Measurements from ENCODE around the gene PAM16.

PAM16 gene

DNA sequence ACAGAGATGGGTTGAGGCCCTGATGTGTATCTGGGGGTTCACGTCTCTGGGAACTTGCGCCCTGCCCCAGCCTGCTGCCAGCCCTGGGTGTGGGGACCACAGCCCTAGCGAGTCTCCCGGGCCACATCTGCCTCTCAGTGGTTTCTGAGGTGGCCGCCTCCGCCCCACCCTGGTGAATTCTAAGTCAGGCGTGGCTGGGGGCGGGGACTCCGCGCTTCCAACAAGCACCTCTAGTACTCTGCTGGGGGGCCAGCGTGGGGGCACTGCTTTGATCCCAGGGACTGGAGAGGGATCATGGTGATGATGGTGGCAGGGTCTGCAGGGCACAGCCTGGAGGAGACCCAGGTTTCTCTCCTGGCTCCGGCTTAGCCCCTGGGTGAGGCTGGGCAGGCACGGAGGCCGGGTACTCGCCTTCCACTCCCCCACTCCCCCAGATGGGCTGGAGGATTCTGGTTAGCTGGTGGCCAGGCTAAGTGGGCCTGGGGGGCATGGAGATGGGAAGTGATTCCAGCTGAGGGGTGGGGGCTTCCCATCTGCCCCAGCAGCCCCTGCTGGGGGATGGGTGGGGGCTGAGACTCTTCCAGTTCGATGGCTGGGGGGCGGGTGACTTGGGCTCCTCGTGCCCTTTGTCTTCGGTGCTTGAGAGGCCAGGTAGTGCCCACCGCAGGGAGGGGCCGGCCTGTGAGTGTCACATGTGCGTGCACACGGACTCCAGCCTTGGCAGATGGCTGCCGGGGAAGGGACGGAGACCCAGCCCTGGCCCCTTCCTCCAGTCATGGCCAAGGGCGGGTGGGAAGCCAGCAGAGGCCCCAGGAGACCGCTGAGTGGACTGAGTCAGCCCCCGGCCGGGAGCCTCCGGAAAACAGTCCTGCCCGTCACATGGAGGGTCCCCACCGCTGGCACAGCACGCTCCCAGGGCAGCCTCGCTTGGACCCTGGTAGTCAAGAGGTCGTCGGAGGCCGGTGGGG lies 31.4 kb downstream of the PAM16 start:
- no peak for DNase-seq (ENCODE audit: low read depth)

DNA sequence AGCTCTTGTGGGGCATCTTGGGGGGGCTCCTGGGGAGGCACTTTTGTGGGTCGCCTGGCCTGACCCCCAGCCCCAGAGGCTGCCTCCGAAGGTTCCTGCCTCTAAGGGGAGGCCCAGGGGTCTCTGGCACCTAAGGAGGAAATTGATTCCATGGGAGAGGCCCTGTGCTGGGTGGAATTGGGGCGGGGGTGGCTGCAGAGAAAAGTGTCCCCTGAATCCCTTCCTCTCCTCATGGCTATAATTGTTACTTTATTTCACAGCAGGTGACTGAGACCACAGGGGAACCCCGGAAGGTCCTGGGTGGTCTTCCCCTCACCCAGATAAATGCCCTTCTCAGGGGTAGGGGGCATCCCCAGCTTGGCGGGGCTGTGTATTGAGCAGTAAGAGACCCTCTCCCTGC lies 32.2 kb downstream of the PAM16 start:
- DNase-seq (ENCODE audit: low read depth) = no peak

DNA sequence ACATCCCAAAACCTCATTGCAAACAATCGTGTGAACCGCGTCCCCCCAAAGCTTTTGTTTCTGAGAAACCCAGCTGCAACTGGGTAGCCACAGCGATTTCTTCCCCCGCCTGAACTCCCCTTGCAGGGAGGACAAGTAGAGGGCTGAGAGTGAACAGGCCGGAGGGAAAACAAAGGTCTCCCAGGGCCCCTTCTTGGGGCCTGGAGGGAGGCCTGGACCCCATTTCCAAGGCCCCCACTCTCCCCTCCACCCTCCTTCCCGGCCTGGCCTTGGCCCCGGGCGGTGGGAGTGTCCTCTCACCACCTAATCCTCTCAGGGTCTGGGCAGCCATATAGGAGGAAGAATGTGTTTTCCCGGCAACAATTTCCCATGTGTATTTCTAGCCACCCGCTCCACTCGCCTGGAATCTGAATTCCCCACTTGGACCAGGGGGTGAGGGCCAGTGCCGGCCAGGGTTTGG lies 32.6 kb downstream of the PAM16 start:
- DNase-seq (ENCODE audit: low read depth) = no peak

DNA sequence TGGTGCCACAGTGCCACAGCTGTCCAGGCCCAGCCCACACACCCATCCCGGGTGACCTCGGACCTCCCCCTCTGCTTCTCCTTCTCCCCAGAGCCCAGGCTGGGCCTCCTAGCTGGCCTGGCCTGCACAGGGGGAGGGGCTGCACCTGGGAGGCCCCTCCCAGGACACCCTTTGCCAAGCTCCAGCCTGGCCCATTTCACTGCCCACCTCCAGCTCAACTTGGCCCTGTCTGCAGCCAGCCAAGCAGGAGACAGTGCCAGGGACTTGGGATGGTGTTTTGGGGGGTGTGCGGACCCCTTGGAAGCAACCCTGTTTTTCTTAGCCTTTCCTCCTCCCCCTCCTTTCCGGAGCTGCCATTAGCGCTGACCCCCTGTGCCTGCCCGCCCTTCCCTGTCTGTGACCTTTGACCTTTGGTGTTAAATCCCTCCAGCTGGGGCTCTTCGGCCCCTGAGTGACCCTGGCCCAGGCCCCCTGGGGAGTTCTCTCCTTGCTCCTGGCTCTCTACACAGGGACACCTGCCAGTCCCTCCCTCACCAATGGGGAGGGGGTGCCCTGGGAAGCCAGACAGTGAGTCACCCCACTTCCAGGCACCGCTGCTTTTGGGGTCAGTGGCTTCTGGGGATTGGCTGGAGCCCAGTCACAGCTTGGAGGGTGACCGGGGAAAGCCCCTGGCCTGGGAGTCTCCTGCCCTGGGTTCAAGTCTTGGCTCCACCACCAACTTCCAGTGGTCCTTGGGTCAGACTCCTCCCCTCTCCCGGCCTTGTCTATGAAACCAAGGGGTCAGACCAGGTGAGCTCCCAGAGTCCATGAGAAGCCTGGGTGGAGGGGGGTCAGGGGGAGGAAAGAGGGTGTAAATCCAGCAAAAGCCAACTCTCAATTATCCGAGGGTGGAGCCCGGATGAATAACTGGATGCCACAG lies 33.3 kb downstream of the PAM16 start:
- DNase-seq (ENCODE audit: low read depth) = no peak

DNA sequence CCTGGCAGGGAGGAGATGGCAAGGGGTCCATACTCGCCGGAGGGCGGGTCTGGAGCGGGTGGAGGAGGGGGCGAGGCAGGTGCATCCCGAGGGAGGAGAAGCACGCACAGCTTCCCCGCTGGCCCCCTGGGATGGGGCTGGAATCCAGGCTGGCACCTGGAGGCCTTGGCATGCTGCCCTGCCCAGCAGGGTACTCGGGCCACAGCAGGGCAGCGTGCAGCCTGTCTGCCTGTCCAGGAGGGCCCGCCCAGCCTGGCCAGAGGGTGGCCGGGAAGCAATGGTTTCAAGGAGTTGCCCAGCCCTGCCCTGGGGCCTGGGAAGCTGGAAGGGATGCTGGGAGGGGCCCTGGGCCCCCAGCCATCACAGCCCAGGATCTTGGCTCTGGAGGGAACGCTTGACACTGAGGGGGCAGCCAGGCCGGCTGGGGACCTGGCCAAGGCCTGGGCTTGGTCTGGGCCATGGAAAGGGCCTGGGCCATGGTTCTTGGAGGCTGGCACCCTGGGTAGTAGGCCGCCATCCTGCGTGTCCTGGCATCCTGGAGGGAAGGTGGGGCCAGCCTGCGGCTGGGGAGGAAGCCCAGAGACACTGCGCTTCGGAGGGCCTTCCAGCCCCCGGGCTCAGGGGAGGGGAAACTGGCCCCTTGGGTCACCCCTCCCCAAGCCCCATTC lies 34.1 kb downstream of the PAM16 start:
- peak; percentile 61 for DNase-seq (ENCODE audit: low read depth)

DNA sequence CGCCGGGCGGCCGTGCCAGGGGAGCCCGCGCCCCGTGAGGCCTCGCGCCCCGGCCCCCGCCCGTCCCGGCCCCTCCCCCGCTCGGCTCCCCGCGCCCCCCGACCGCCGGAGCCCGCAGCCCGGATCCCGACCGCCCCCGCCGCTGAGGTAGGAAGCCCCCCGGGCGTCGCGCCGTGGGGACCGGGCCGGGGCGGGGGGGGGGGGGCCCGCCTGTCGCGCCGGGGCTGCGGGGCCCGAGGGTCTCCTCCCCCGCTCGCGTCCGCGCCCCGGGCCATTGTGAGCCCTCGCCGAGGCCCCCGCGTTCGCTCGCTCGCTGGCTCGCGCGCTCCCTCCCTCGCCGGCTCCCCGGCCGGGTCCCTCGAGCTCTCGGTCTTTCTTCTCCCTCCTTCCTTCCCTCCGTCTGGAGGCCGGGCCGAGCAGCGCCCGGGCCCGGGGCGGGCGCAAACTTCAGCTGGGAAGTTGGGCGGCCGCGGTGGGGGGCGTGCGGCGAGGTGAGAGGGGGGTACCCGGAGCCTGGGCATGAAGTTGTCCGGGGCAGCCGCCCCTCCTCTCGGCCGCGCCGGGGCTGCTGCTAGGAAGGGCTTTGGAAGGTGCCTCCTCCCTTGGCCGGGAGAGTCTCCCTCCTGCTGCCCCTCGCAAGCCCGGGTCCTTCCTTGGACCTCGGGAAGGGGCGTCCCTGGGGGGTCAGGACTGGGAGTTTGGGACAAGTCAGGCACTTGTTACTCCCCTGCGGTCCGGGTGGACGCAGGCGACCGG lies 34.8 kb downstream of the PAM16 start:
- no peak for DNase-seq (ENCODE audit: low read depth)

DNA sequence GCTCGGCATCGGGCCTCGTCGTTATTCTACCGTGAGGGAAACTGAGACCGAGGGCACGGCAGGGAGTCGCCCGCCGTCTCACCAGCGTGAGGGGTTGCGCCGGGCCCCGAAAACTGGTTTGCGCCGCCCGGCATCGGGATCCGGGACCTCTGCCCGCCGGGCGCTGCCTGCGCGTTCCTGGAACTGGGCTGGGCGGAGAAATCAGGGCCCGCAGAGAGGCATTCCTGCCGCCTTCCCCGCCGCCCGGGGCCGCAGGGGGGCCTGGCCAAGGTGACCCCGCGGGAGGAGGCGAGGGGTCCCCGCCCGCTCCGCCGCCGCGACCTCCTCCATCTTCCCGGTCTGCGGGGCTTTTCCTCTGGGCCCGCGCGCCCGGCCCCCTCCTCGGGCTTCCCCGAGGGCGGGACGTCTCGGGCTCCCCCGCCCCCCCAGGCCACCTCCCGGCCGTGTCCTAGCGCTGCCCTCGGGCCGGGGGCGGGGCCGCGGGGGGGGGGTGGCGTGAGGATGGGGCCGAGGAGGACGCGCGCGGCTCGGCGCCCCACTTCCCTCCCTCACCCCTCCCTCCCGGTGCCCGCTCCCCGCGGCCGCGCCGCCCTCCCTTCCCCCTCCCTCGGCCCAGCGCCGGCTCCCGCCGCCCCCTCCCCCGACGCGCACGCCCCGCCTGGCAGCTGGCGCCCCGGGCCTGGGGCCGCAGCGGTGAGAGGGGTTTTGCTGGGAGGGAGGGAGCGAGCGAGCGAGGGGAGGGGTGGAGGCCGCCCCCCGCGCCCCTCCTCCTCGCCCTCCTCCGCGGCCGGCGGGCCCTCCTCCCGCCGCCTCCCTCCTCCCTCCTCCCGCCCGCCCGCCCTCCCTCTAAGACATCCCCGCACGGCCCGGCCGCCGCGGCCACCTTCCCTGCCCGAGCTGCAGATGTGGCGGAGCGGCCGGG lies 35.7 kb downstream of the PAM16 start, which contains the start of gene GLIS2:
Gene GLIS2, plus strand, starts transcription at position 882 of the 922 bp plus-strand sequence. CDS start 16,214 bp downstream, outside the sequence.
- DNase-seq (ENCODE audit: low read depth) = peak; percentile 87

DNA sequence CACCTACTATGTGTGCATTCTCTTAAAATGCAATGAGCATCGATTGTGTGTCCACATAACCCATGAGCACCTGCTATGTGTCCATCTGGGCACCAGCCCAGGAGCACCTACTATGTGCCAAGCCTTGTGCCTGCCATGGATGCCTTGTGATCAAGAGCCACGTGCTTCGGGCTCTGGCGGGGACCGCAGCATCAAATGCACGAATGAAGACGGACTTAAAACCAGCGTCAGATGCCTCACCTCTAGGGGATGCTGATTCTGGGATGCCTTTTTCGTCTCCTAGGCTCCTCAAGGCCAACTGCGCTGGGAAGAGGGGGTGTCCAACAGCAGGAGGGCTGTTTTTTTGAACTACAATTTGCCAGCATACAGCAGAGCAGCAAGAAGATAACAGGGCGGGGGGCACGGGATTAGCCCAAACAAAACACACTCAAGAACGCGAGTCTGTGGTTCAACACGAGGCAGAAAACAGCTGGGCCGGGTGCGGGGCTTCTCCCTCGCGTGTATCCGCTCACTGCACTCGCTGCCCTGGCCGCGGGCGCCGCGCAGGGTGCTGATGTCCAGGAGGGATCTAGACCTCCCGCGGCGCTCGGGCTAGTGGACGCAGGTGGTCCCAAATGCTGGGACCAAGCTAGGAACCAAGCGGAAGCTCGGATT lies 36.5 kb downstream of the PAM16 start:
- DNase-seq (ENCODE audit: low read depth) = no peak

DNA sequence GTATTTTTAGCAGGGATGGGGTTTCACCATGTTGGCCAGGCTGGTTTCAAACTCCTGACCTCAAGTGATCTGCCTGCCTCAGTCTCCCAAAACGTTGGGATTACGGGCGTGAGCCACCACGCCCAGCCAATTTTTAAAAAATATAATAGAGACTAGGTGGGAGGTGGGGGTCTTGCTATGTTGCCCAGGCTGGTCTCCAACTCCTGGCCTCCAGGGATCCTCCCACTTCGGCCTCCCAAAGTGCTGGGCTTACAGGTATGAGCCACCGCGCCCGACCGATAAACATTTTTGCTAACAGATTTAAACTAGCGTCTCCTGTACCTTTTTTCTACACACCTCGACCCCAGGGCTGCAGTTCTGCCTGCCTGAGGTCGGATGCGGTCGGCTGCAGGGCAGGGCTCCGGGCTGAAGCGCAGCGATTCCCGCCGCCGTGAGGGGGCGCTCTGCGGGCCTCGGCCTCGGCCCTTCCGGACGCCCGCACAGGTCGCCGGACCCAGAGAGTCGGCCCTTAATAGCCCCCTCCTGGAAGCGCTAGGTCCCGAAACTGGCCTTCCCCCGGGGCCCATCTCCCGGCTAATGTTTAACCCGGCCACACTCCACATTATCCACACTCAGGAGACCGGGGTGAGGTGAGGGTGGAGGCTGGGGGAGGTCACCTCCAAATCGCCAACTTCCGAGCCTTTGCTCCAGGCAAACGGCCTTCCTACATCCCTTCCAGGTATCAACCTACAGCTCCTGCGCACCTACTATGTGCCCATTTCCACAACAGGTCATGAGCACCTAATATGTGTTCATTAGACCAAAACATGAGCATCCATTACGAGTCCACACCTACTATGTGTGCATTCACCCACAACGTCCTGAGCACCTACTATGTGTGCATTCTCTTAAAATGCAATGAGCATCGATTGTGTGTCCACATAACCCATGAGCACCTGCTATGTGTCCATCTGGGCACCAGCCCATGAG lies 37.3 kb downstream of the PAM16 start:
- no peak for DNase-seq (ENCODE audit: low read depth)

DNA sequence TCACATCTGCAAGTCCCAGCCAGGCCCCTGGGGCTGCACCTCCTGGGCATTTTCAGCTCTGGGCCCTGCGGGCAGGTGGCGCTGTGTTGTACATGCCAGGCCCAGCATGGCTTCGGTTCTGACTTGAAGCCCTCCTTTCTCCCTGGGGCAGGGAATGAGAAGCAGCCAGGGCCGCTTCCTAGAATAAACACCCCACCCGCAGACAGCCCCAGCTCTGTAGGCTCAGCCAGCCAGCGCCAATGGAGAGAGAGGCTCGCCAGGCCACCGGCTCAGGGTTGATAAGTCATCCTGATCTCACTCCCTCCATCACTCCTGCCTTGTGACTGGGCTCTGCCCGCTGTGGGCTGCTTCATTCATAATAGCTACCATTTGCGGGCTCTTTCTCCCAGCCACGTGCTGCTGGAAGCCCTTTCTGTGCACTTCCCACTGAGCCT lies 41.3 kb downstream of the PAM16 start:
- DNase-seq (ENCODE audit: low read depth) = peak; percentile 70

DNA sequence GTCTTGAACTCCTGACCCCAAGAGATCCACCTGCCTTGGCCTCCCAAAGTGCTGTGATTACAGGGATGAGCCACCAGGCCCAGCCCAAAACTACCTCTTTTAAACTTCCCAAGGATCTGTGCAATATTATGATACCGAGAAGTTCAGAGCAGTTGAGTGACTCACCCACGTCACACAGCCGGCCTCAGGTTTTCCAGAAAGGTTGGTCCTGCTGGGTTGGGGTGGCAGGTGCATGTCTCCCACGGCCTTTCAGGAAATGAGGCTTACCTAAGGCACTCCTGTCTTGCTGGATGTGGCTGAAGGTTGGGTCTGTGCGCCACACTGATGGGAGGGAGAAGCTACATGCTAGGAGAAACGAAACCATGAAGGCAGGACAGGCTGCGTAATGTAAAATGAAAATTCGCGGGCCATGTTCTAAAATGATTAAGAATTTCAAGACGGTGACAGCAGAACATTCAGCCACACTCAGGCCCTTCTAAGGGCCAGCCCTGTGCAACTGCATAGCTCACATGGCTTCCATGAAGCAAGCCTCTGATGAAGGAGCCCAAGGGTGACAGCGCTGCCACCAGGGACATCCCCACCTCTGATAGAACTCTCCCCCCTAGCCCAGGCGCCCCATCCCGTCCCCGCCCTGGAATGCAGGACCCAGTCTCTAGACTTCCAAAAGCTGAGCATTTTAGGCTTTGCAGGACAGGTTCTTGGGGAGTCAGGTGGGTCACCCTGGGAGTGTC lies 41.9 kb downstream of the PAM16 start:
- no peak for DNase-seq (ENCODE audit: low read depth)

DNA sequence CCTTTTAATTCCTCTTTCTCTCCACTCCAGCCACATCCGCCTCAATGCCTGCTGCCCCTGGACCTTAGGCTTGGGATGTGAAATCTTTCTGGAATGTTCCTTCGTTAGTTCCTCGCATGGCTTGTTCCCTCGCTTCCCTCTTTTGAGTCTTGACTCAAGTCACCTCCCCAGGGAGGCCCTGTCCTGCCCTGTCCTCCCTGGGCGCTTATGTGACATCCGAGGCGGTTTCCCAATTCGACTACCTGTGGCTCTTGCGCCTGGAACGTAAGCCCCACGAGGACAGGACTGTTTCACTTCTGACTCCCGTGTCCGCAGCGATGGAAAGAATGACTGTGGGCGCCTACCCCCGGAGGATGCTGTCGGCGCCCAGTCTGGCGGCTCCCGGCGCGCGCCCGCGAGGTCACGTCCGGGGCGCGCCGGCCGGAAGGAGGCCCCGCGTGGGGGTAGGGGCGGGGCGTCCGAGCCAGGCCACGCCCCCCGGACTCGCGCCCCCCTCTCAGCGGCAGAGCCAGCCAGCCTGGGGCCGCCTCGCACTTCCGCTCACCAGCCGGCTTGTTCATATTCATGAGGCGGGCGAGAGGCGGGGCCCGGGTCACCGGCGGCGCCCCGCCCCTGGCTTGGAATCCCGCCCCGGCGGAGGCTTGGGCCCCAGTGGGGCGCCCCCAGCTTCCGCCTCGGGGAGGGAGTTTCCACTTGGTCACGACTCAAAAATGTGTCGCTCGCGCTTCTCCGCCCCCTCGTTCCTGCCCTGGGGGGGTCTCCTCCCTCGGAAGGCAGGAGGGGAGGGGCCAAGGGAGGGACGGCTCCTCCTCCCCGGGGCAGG lies 43.7 kb downstream of the PAM16 start:
- DNase-seq (ENCODE audit: low read depth) = peak; percentile 94

DNA sequence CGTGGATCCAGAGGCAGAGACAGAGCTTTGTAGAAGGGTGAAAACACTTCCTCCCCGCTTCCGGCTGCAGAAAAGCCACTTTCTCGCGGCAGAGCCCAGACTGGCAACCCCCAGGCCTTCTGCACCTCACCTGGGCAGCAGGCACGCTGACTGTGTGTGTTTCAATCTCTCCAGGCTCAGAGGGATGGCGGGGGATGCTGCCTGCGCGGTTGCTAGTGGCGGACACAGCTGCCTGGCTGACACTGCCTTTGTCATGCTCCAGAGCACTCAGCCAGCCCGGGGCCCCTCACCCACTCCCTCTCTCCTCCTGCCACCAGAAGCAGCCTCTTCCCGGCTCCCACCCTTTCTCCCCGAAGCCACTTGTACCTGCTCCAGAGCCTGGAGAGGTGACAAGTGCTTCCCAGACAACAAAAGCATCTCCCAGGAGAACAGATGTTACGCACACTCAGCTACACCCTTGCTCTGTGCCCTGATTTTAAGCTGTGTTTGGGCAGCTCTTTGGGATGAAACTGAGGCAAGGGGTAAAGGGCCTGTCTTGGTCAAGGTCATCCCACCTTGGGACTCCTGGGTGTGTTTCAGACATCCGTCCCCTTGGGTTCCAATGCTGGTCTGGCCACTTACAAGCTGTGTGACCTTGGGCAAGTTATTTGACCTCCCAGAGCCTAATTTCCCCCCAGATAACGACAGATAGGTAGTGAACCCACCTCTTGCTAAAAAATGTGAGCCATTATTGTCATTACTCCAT lies 44.5 kb downstream of the PAM16 start:
- no peak for DNase-seq (ENCODE audit: low read depth)

DNA sequence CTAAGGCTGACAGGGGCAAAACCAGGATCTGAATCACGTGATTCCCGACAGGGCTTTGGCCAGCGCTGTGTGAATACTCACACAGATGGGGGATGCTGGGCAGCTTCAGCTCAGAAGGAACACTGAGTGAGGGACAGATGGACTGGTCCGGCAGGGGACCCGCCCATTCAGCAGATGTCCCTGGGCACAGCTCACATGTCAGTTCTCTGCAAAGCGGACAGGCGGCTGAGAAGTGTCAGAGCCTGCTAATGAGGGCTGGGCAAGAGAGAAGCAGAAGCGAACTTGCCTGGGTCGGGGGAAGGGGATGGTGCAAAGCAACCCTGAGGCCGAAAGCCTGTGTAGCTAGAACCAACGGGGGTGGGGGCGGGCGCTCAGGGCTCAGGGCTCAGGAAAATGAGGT lies 47.1 kb downstream of the PAM16 start:
- no peak for DNase-seq (ENCODE audit: low read depth)

DNA sequence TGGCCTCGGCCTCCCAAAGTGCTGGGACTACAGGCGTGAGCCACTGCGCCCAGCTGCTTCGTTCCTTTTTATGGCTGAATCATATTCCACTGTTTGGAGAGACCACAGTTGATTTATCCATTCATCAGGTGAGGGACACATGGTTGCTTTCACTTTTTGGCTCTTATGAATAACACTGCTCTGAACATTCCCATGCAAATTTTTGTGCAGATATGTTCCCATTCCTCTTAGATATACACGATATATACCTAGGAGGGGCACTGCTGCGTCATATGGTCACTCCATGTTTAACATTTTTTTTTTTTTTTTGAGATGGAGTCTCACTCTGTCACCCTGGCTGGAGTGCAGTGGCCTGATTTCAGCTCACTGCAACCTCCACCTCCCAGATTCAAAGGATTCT lies 49.2 kb downstream of the PAM16 start:
- DNase-seq (ENCODE audit: low read depth) = no peak

DNA sequence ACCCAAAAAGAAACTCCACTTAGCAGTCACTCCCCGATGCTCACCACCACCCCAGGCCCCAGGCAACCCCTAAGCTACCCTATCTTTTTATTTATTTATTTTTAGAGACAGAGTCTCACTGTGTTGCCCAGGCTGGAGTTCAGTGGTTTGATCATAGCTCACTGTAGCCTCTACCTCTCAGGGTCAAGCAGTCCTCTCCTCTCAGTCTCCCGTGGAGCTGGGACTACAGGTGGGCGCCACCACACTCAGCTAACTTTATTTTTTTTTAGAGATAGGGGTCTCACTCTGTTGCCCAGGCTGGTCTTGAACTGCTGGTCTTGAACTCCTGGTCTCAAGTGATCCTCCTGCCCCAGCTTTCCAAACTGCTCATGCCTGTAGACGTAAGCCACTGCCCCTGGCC lies 49.9 kb downstream of the PAM16 start:
- DNase-seq (ENCODE audit: low read depth) = no peak
